Fibroblast of lung (primary cell): Measurements from ENCODE around the gene FBXL14. TPM values are rescaled to one million over a fixed set of nuclear protein-coding genes. Genes with fewer than 3 reads are reported as not detected.

Experiments
- DNase-seq, 2 donors: peaks; one replicate each; pipeline versions ENCODE4 v3.0.0 to v3.0.0-alpha.2; 2010; ENCODE audit warnings: low read depth in 2 of 2
- H2AFZ ChIP-seq: 2 replicates; pipeline ENCODE4 v1.5.1; 2012; ENCODE audit warnings: low read length, control low read depth, inconsistent platforms
- H3K27ac ChIP-seq: 2 replicates; pipeline ENCODE4 v1.5.1; 2011; ENCODE audit warnings: low read length, control low read depth; ENCODE audit not compliant: insufficient read depth
- H3K27me3 ChIP-seq: 2 replicates; pipeline ENCODE4 v1.5.1; 2011; ENCODE audit warnings: mild to moderate bottlenecking, low read length; ENCODE audit not compliant: control insufficient read depth, insufficient read depth
- H3K36me3 ChIP-seq: 2 replicates; pipeline ENCODE4 v1.5.1; 2011; ENCODE audit warnings: low read length; ENCODE audit not compliant: control insufficient read depth, insufficient read depth
- H3K4me1 ChIP-seq: 2 replicates; pipeline ENCODE4 v1.5.1; 2011; ENCODE audit warnings: low read length; ENCODE audit not compliant: control insufficient read depth, insufficient read depth; ENCODE audit errors: extremely low read depth
- H3K4me2 ChIP-seq: 2 replicates; pipeline ENCODE4 v1.5.1; 2011; ENCODE audit warnings: low read length, control low read depth; ENCODE audit not compliant: insufficient read depth; ENCODE audit errors: extremely low read depth
- H3K4me3 ChIP-seq, 4 experiments: fragments of 200-600 bp in 1 of 4; sonication (generic) in 1 of 4; replicated peaks in 1 of 4; 2 replicates each; pipeline ENCODE4 v1.5.1; 2011 to 2016; ENCODE audit warnings: low read length in 4 of 4, low read depth in 3 of 4, mild to moderate bottlenecking in 3 of 4, control low read depth in 2 of 4, inconsistent platforms in 1 of 4, mixed read lengths in 1 of 4; ENCODE audit not compliant: insufficient read depth in 1 of 4; ENCODE audit errors: control extremely low read depth in 1 of 4
- H3K79me2 ChIP-seq: 2 replicates; pipeline ENCODE4 v1.5.1; 2012; ENCODE audit warnings: mild to moderate bottlenecking, low read length, inconsistent platforms; ENCODE audit not compliant: control insufficient read depth, insufficient read depth
- H3K9ac ChIP-seq: 2 replicates; pipeline ENCODE4 v1.5.1; 2011; ENCODE audit warnings: mild to moderate bottlenecking, low read length, control low read depth; ENCODE audit not compliant: insufficient read depth
- H3K9me3 ChIP-seq: 2 replicates; pipeline ENCODE4 v1.5.1; 2012; ENCODE audit warnings: low read depth, low read length; ENCODE audit not compliant: control insufficient read depth, insufficient read depth
- H4K20me1 ChIP-seq: 2 replicates; pipeline ENCODE4 v1.5.1; 2011; ENCODE audit warnings: low read length; ENCODE audit not compliant: control insufficient read depth, insufficient read depth; ENCODE audit errors: extremely low read depth
- EZH2 ChIP-seq: IDR thresholded peaks from 2 replicates; pipeline ENCODE4 v1.5.1; 2012; ENCODE audit warnings: low read length, control low read depth, mild to moderate bottlenecking; ENCODE audit errors: missing control alignments
- polyA plus RNA-seq, 2 donors: library from polyadenylated mRNA; depleted of rRNA in 1 of 2; stranded (reverse) in 1 of 2; unstranded in 1 of 2; fragments of >200 nt; gene quantifications; 2 replicates each; pipeline ENCODE4 v1.2.1, GENCODE V29; 2011 to 2012; ENCODE audit warnings: missing spikeins in 1 of 2
- total RNA-seq: library from RNA; depleted of rRNA; stranded (reverse); fragments of >200 nt; gene quantifications from 2 replicates; pipeline ENCODE4 v1.2.1, GENCODE V29; 2014
- TF ChIP-seq, protein P1 (sequence below), 2 donors: IDR thresholded peaks in 1 of 2; conservative IDR thresholded peaks in 1 of 2; 1 replicate in 1 of 2; 2 replicates in 1 of 2; pipeline ENCODE4 v1.5.1; 2011 to 2012; ENCODE audit warnings: low read length in 2 of 2, control low read depth in 1 of 2, inconsistent platforms in 1 of 2, low read depth in 1 of 2, mild to moderate bottlenecking in 1 of 2

Gene FBXL14
- total and polyA plus RNA-seq, 2 donors (not counting 1 experiment from before 2014, with no cell fraction given), result 2.6 to 6.4 TPM

DNA sequence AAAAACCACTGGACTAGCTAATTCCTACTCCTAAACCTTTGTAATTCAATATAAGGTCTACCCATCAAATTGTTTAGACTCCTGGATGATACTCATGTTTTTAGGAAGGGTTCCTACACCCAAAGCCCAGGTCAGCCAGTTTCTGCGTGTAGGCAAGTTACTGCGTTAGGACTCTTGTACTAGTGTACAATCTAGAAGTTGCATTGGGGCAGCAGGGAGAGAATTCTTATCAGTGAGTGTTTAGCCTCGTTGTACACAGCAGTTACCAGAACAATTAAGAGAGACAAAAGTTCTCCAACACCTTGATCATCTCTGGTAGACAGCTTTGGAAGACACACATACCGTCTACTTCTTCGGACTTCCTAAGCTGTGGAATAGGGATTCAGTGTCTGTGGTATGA, 29.2 kb downstream of the FBXL14 start:
- peaks cover 81% of the 10 kb centered on the region for H3K79me2 ChIP-seq
- no peaks in the 10 kb centered on the region for H3K4me1 ChIP-seq
- H3K36me3 ChIP-seq, result peaks cover 6% of the 10 kb centered on the region
- H3K9me3 ChIP-seq, result no peaks in the 10 kb centered on the region
- no peaks in the 10 kb centered on the region for H4K20me1 ChIP-seq
- DNase-seq, result no peak
- no peaks in the 10 kb centered on the region for H3K27me3 ChIP-seq
- H3K9ac ChIP-seq, result no peak overlapping the region
- no peak overlapping the region for H2AFZ ChIP-seq
- H3K4me3 ChIP-seq, result no peak overlapping the region
- TF ChIP-seq, protein P1, sequence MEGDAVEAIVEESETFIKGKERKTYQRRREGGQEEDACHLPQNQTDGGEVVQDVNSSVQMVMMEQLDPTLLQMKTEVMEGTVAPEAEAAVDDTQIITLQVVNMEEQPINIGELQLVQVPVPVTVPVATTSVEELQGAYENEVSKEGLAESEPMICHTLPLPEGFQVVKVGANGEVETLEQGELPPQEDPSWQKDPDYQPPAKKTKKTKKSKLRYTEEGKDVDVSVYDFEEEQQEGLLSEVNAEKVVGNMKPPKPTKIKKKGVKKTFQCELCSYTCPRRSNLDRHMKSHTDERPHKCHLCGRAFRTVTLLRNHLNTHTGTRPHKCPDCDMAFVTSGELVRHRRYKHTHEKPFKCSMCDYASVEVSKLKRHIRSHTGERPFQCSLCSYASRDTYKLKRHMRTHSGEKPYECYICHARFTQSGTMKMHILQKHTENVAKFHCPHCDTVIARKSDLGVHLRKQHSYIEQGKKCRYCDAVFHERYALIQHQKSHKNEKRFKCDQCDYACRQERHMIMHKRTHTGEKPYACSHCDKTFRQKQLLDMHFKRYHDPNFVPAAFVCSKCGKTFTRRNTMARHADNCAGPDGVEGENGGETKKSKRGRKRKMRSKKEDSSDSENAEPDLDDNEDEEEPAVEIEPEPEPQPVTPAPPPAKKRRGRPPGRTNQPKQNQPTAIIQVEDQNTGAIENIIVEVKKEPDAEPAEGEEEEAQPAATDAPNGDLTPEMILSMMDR (conservative IDR thresholded peaks at IDR 0.05 in 1 of 2, IDR thresholded peaks at IDR 0.05 in 1 of 2; ENCODE audit: low read depth in 1 of 2, low read length in 2 of 2), result no peak
- TF ChIP-seq EZH2, result no peak
- no peak overlapping the region for H3K27ac ChIP-seq
- no peak overlapping the region for H3K4me2 ChIP-seq

DNA sequence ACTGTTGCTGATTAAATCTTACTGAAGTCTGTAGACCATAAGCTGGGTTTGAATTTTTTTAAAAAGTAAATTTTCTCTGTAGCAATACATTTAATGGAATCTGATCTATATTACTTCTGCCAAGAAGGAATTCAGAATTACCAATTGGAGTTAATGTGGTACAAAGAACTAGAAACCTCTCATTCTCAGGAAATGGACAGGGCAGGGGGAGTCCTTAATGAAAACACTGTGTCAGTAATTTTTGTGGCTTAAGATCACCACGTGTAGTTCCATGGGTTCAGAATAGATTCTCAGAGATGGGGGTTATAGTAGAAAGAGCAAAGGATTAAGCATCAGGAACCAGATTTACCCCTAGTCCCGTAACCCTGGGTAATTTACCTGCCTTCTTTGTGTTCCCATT, 30.3 kb downstream of the FBXL14 start:
- no peak overlapping the region for H2AFZ ChIP-seq
- H3K4me2 ChIP-seq, result no peak overlapping the region
- DNase-seq, result no peak
- no peaks in the 10 kb centered on the region for H3K27me3 ChIP-seq
- no peaks in the 10 kb centered on the region for H4K20me1 ChIP-seq
- no peak overlapping the region for H3K9ac ChIP-seq
- H3K36me3 ChIP-seq, result peaks cover 6% of the 10 kb centered on the region
- TF ChIP-seq, protein P1 (conservative IDR thresholded peaks at IDR 0.05 in 1 of 2, IDR thresholded peaks at IDR 0.05 in 1 of 2; ENCODE audit: low read depth in 1 of 2, low read length in 2 of 2), result no peak
- TF ChIP-seq EZH2, result no peak
- H3K4me1 ChIP-seq, result no peaks in the 10 kb centered on the region
- H3K4me3 ChIP-seq, result no peak overlapping the region
- no peak overlapping the region for H3K27ac ChIP-seq
- H3K79me2 ChIP-seq, result peaks cover 83% of the 10 kb centered on the region
- H3K9me3 ChIP-seq, result no peaks in the 10 kb centered on the region

DNA sequence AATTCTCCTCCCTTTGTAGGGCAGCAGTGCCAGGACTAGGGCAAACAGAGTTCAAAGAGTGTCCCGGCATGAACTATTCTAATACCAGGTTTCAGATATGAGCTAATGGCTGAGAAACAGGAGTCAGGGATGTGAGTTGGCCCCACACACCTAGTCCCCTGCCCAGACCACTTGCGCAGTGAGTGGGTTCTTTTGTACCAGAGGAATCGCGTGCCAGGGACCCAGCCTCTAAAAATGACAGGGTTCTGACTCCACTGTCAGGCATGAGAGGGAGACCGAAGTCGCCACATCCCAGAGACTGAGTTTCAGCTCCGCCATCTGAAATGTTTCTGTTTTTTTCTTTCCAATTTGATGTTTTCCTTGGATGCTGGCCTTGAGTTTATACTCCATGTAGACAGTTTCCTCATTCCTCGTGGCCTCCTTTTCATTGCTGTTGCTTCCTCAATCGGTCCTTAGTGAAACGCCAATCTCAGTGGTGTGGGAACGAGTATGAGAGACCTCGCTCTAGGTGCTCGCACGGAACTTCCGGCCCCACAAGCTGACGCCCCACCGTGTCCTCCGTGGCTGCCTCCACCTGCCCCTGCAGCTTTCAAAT, 31.5 kb downstream of the FBXL14 start:
- Histone ChIP-seq H4K20me1 (no peaks in the 10 kb centered on the region), H3K9me3 (no peaks in the 10 kb centered on the region), H3K27ac (no peak overlapping the region)

More for the DNA sequence above, 31.5 kb downstream of the FBXL14 start:
- Histone ChIP-seq H2AFZ (no peak overlapping the region), H3K4me2 (no peak overlapping the region), H3K4me3 (no peak overlapping the region), H3K27me3 (no peaks in the 10 kb centered on the region), H3K36me3 (peaks cover 6% of the 10 kb centered on the region), H3K79me2 (peaks cover 79% of the 10 kb centered on the region), H3K4me1 (no peaks in the 10 kb centered on the region), H3K9ac (no peak overlapping the region)
- peak in 1 of 2 donors; percentile 39 for DNase-seq
- TF ChIP-seq EZH2, result no peak
- TF ChIP-seq, protein P1 (conservative IDR thresholded peaks at IDR 0.05 in 1 of 2, IDR thresholded peaks at IDR 0.05 in 1 of 2; ENCODE audit: low read depth in 1 of 2, low read length in 2 of 2), result no peak
